Measurements from ENCODE around the gene C3.

The C3 gene

GRCh38 chr19:6707011-6707657 lies 13.3 kb downstream of the C3 start:
- no peaks in the 10 kb centered on the region for H4K20me1 ChIP-seq (ENCODE audit: insufficient read depth, low read length)

GRCh38 chr19:6706633-6706958 lies 13.9 kb downstream of the C3 start:
- no peak overlapping the region for H3K27ac ChIP-seq (ENCODE audit: low read length)
- H3K4me2 ChIP-seq (ENCODE audit: insufficient read depth, low read length) = no peak overlapping the region
- no peaks in the 10 kb centered on the region for H3K36me3 ChIP-seq (ENCODE audit: insufficient read depth, low read length)
- DNase-seq = no peak
- no peaks in the 10 kb centered on the region for H4K20me1 ChIP-seq (ENCODE audit: insufficient read depth, low read length)
- H3K9me3 ChIP-seq (ENCODE audit: insufficient read depth, low read length, severe bottlenecking) = no peaks in the 10 kb centered on the region
- no peak overlapping the region for H3K4me3 ChIP-seq (ENCODE audit: low read depth in 1 of 2, low read length in 2 of 2)
- no peaks in the 10 kb centered on the region for H3K79me2 ChIP-seq (ENCODE audit: insufficient read depth, low read length)
- no peak overlapping the region for H2AFZ ChIP-seq (ENCODE audit: low read depth, low read length)
- H3K4me1 ChIP-seq (ENCODE audit: insufficient read depth, low read length) = no peaks in the 10 kb centered on the region
- no peak for TF ChIP-seq CTCF (IDR thresholded peaks at IDR 0.05; ENCODE audit: borderline replicate concordance, extremely low read depth, low read length, poor library complexity, severe bottlenecking)
- TF ChIP-seq EZH2 (IDR thresholded peaks at IDR 0.05; ENCODE audit: borderline replicate concordance, low read depth, low read length, severe bottlenecking) = no peak
- no peaks in the 10 kb centered on the region for H3K27me3 ChIP-seq (ENCODE audit: insufficient read depth, low read length, poor library complexity)
- ATAC-seq (ENCODE audit: insufficient read depth, low read depth) = no peak
- no peak overlapping the region for H3K9ac ChIP-seq (ENCODE audit: low read depth, low read length)

More at GRCh38 chr19:6707011-6707657, 13.3 kb downstream of the C3 start:
- Histone ChIP-seq H3K4me2 (ENCODE audit: insufficient read depth, low read length) (no peak overlapping the region), H3K36me3 (ENCODE audit: insufficient read depth, low read length) (no peaks in the 10 kb centered on the region), H3K4me1 (ENCODE audit: insufficient read depth, low read length) (no peaks in the 10 kb centered on the region), H2AFZ (ENCODE audit: low read depth, low read length) (no peak overlapping the region), H3K9me3 (ENCODE audit: insufficient read depth, low read length, severe bottlenecking) (no peaks in the 10 kb centered on the region), H3K79me2 (ENCODE audit: insufficient read depth, low read length) (no peaks in the 10 kb centered on the region), H3K27me3 (ENCODE audit: insufficient read depth, low read length, poor library complexity) (no peaks in the 10 kb centered on the region), H3K4me3 (ENCODE audit: low read depth in 1 of 2, low read length in 2 of 2) (no peak overlapping the region), H3K27ac (ENCODE audit: low read length) (no peak overlapping the region), H3K9ac (ENCODE audit: low read depth, low read length) (no peak overlapping the region)
- DNase-seq (no peak), ATAC-seq (ENCODE audit: insufficient read depth, low read depth) (no peak)
- no peak for TF ChIP-seq CTCF (IDR thresholded peaks at IDR 0.05; ENCODE audit: borderline replicate concordance, extremely low read depth, low read length, poor library complexity, severe bottlenecking)
- no peak for TF ChIP-seq EZH2 (IDR thresholded peaks at IDR 0.05; ENCODE audit: borderline replicate concordance, low read depth, low read length, severe bottlenecking)

- H3K27me3 ChIP-seq (ENCODE audit: insufficient read depth, low read length, poor library complexity) = no peaks in the 10 kb centered on the region
- ATAC-seq (ENCODE audit: insufficient read depth, low read depth) (no peak), DNase-seq (no peak)
- no peaks in the 10 kb centered on the region for H4K20me1 ChIP-seq (ENCODE audit: insufficient read depth, low read length)
- H3K4me1 ChIP-seq (ENCODE audit: insufficient read depth, low read length) = no peaks in the 10 kb centered on the region
- no peak overlapping the region for H3K9ac ChIP-seq (ENCODE audit: low read depth, low read length)
- H3K36me3 ChIP-seq (ENCODE audit: insufficient read depth, low read length) = no peaks in the 10 kb centered on the region
- H3K27ac ChIP-seq (ENCODE audit: low read length) = no peak overlapping the region
- no peak overlapping the region for H3K4me3 ChIP-seq (ENCODE audit: low read depth in 1 of 2, low read length in 2 of 2)
- no peaks in the 10 kb centered on the region for H3K79me2 ChIP-seq (ENCODE audit: insufficient read depth, low read length)
- no peak for TF ChIP-seq EZH2 (IDR thresholded peaks at IDR 0.05; ENCODE audit: borderline replicate concordance, low read depth, low read length, severe bottlenecking)
- TF ChIP-seq CTCF (IDR thresholded peaks at IDR 0.05; ENCODE audit: borderline replicate concordance, extremely low read depth, low read length, poor library complexity, severe bottlenecking) = no peak
- no peak overlapping the region for H2AFZ ChIP-seq (ENCODE audit: low read depth, low read length)
- no peaks in the 10 kb centered on the region for H3K9me3 ChIP-seq (ENCODE audit: insufficient read depth, low read length, severe bottlenecking)
- H3K4me2 ChIP-seq (ENCODE audit: insufficient read depth, low read length) = no peak overlapping the region
Observed at GRCh38 chr19:6705931-6706632, 14.4 kb downstream of the C3 start.

Data from DND-41 (cell line).